ENCODE results near the gene ADGRG4.

Gene ADGRG4

GRCh38 chrX:136447308-136447707, 146.5 kb downstream of the ADGRG4 start:
- Histone ChIP-seq H3K36me3 (ENCODE audit: insufficient read depth, low read length) (no peaks in the 10 kb centered on the region), H3K27ac (no peak overlapping the region), H3K9ac (ENCODE audit: insufficient read length) (no peak overlapping the region), H3K9me3 (ENCODE audit: low read depth, low read length) (no peaks in the 10 kb centered on the region), H3K4me3 (no peak overlapping the region)
- no peak for DNase-seq (ENCODE audit: low read depth, low spot score)
- TF ChIP-seq FOXP2 (optimal IDR thresholded peaks at IDR 0.05; ENCODE audit: control extremely low read depth, extremely low read length, insufficient read depth): no peak
- no peak for TF ChIP-seq EZH2 (IDR thresholded peaks at IDR 0.05)
- TF ChIP-seq POLR2AphosphoS5 (IDR thresholded peaks at IDR 0.05; ENCODE audit: borderline replicate concordance, low read depth, low read length): no peak

GRCh38 chrX:136447968-136448367, 147.2 kb downstream of the ADGRG4 start:
- H3K9me3 ChIP-seq (ENCODE audit: low read depth, low read length): no peaks in the 10 kb centered on the region
- H3K9ac ChIP-seq (ENCODE audit: insufficient read length): no peak overlapping the region
- no peak overlapping the region for H3K27ac ChIP-seq
- no peak overlapping the region for H3K4me3 ChIP-seq
- H3K36me3 ChIP-seq (ENCODE audit: insufficient read depth, low read length): no peaks in the 10 kb centered on the region
- no peak for TF ChIP-seq EZH2 (IDR thresholded peaks at IDR 0.05)
- TF ChIP-seq FOXP2 (optimal IDR thresholded peaks at IDR 0.05; ENCODE audit: control extremely low read depth, extremely low read length, insufficient read depth): no peak
- DNase-seq (ENCODE audit: low read depth, low spot score): no peak

- DNase-seq (ENCODE audit: low read depth, low spot score): no peak
Measured at GRCh38 chrX:136450050-136450830, 149.5 kb downstream of the ADGRG4 start.

DNA sequence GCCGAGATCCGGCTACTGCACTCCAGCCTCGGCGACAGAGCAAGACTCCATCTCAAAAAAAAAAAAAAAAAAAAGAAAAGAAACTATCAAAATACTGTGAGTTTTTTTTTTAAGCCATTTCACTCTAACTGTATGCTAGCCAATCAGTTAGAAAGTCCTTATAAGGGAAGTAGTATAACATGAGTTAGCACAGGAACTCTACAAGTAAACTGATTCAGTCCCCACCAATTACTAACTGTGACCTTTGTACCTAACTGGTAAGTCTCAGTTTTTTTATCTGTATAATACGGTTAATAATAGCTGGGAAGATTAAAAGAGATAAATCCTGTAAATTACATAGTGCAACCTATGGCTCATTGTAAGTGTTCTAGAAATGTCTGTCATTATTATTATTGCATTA, 151.9 kb downstream of the ADGRG4 start:
- H3K27ac ChIP-seq: no peak overlapping the region
- TF ChIP-seq FOXP2 (optimal IDR thresholded peaks at IDR 0.05; ENCODE audit: control extremely low read depth, extremely low read length, insufficient read depth) (no peak), EZH2 (IDR thresholded peaks at IDR 0.05) (no peak), POLR2AphosphoS5 (IDR thresholded peaks at IDR 0.05; ENCODE audit: borderline replicate concordance, low read depth, low read length) (no peak)
- DNase-seq (ENCODE audit: low read depth, low spot score): no peak
- H3K9me3 ChIP-seq (ENCODE audit: low read depth, low read length): no peaks in the 10 kb centered on the region
- no peak overlapping the region for H3K4me3 ChIP-seq
- no peak overlapping the region for H3K9ac ChIP-seq (ENCODE audit: insufficient read length)
- H3K36me3 ChIP-seq (ENCODE audit: insufficient read depth, low read length): no peaks in the 10 kb centered on the region

More at GRCh38 chrX:136450050-136450830, 149.5 kb downstream of the ADGRG4 start:
- no peaks in the 10 kb centered on the region for H3K9me3 ChIP-seq (ENCODE audit: low read depth, low read length)
- no peak overlapping the region for H3K27ac ChIP-seq
- TF ChIP-seq FOXP2 (optimal IDR thresholded peaks at IDR 0.05; ENCODE audit: control extremely low read depth, extremely low read length, insufficient read depth) (no peak), EZH2 (IDR thresholded peaks at IDR 0.05) (no peak), POLR2AphosphoS5 (IDR thresholded peaks at IDR 0.05; ENCODE audit: borderline replicate concordance, low read depth, low read length) (no peak)
- no peaks in the 10 kb centered on the region for H3K36me3 ChIP-seq (ENCODE audit: insufficient read depth, low read length)
- no peak overlapping the region for H3K4me3 ChIP-seq
- no peak overlapping the region for H3K9ac ChIP-seq (ENCODE audit: insufficient read length)

DNA sequence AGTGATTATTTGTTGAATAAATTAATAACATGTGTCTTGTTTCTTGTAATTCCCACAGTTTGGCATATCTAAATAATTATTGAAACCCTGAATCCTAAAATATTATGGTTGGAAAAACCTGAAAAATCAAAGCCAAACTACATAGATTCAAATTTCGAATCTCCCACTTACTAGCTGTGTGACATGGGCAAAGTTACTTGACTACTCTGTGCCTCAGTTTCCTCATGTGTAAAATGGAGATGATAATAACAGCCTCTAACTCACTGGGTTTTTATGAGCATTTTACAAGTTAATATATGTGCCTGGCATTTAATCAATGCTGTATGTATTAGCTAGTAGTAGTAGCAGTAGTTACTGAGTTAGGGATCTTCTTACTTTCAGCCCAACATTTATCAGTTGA, 152.4 kb downstream of the ADGRG4 start:
- Histone ChIP-seq H3K4me3 (no peak overlapping the region), H3K36me3 (ENCODE audit: insufficient read depth, low read length) (no peaks in the 10 kb centered on the region), H3K27ac (no peak overlapping the region), H3K9me3 (ENCODE audit: low read depth, low read length) (no peaks in the 10 kb centered on the region), H3K9ac (ENCODE audit: insufficient read length) (no peak overlapping the region)
- no peak for DNase-seq (ENCODE audit: low read depth, low spot score)
- TF ChIP-seq POLR2AphosphoS5 (IDR thresholded peaks at IDR 0.05; ENCODE audit: borderline replicate concordance, low read depth, low read length) (no peak), EZH2 (IDR thresholded peaks at IDR 0.05) (no peak)

- H3K9ac ChIP-seq (ENCODE audit: insufficient read length): no peak overlapping the region
- TF ChIP-seq FOXP2 (optimal IDR thresholded peaks at IDR 0.05; ENCODE audit: control extremely low read depth, extremely low read length, insufficient read depth) (no peak), POLR2AphosphoS5 (IDR thresholded peaks at IDR 0.05; ENCODE audit: borderline replicate concordance, low read depth, low read length) (no peak), EZH2 (IDR thresholded peaks at IDR 0.05) (no peak)
- DNase-seq (ENCODE audit: low read depth, low spot score): no peak
- no peaks in the 10 kb centered on the region for H3K36me3 ChIP-seq (ENCODE audit: insufficient read depth, low read length)
- no peak overlapping the region for H3K27ac ChIP-seq
- H3K9me3 ChIP-seq (ENCODE audit: low read depth, low read length): no peaks in the 10 kb centered on the region
- no peak overlapping the region for H3K4me3 ChIP-seq
Measured at GRCh38 chrX:136453771-136454170, 153.0 kb downstream of the ADGRG4 start.

DNA sequence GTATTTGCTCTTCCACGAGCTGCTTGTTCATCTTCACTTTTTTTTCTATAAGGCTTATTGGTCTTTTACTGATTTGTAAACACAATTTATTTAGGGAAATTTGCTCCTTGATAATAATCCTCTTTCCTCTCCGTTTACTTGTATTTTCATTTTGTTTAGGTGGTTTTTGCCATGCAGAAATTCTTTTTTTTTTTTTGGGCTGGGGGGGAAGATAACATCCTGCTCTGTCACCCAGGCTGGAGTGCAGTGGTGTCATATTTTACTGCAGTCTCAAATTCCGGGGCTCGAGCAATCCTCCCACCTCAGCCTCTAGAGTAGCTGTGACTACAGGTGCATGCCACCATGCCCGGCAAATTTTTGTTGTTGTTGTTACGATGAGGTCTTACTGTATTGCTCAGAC, 155.4 kb downstream of the ADGRG4 start:
- H3K27ac ChIP-seq: no peak overlapping the region
- H3K9ac ChIP-seq (ENCODE audit: insufficient read length): no peak overlapping the region
- TF ChIP-seq POLR2AphosphoS5 (IDR thresholded peaks at IDR 0.05; ENCODE audit: borderline replicate concordance, low read depth, low read length): no peak
- TF ChIP-seq FOXP2 (optimal IDR thresholded peaks at IDR 0.05; ENCODE audit: control extremely low read depth, extremely low read length, insufficient read depth): no peak
- no peak for TF ChIP-seq EZH2 (IDR thresholded peaks at IDR 0.05)
- DNase-seq (ENCODE audit: low read depth, low spot score): no peak
- H3K36me3 ChIP-seq (ENCODE audit: insufficient read depth, low read length): no peaks in the 10 kb centered on the region
- no peaks in the 10 kb centered on the region for H3K9me3 ChIP-seq (ENCODE audit: low read depth, low read length)
- no peak overlapping the region for H3K4me3 ChIP-seq

DNA sequence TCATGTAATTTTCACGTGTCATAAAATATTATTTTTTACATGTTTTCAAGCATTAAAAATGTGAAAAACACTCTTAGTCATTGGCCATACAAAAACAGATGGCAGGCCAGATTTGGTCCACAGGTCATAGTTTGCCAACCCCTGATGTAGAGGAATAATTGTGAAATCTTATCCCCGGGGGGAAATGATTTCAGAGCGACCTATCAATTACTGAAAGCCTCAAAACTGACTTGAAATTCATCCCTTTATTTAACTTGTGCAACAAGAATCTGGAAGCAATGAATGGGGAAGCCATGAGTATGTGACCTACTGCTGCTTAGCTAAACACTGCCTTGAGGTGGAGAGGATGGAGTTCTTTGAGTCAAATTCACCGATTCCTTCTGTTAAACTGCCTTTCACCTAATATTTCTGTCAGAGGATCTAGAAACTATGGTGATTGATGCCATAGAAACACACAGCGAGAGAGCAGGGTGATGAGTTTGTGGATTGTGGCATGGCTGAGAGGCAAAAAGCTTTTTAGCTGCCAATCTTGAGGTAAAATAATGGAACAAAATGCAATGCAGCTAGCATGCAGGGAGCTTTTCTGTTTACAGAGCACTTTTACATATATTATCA, 156.6 kb downstream of the ADGRG4 start:
- Histone ChIP-seq H3K27ac (no peak overlapping the region), H3K9ac (ENCODE audit: insufficient read length) (no peak overlapping the region), H3K9me3 (ENCODE audit: low read depth, low read length) (no peaks in the 10 kb centered on the region), H3K4me3 (no peak overlapping the region), H3K36me3 (ENCODE audit: insufficient read depth, low read length) (no peaks in the 10 kb centered on the region)
- no peak for TF ChIP-seq POLR2AphosphoS5 (IDR thresholded peaks at IDR 0.05; ENCODE audit: borderline replicate concordance, low read depth, low read length)
- no peak for TF ChIP-seq FOXP2 (optimal IDR thresholded peaks at IDR 0.05; ENCODE audit: control extremely low read depth, extremely low read length, insufficient read depth)
- TF ChIP-seq EZH2 (IDR thresholded peaks at IDR 0.05): no peak
- DNase-seq (ENCODE audit: low read depth, low spot score): no peak
